ENCODE data around the gene CFAP221.
A peak's percentile ranks its signal among the peaks of the same experiment; 100 is the strongest.

Gene CFAP221

GRCh38 chr2:119702918-119703401, 158.7 kb downstream of the CFAP221 start:
- H3K36me3 Mint-ChIP-seq, result no peaks in the 10 kb centered on the region
- peak; percentile 94 to 97 for ATAC-seq (replicated peaks)
- peaks cover 0 to 13% of the 10 kb centered on the region in 2 donors for H3K27me3 Mint-ChIP-seq
- no peak overlapping the region for H3K27ac Mint-ChIP-seq
- peak; percentile 51 for DNase-seq
- H3K9me3 Mint-ChIP-seq, result peaks cover 3 to 4% of the 10 kb centered on the region in 2 donors
- no peak overlapping the region for H3K4me3 Mint-ChIP-seq
- peaks cover 3 to 7% of the 10 kb centered on the region in 2 donors for H3K4me1 Mint-ChIP-seq

DNA sequence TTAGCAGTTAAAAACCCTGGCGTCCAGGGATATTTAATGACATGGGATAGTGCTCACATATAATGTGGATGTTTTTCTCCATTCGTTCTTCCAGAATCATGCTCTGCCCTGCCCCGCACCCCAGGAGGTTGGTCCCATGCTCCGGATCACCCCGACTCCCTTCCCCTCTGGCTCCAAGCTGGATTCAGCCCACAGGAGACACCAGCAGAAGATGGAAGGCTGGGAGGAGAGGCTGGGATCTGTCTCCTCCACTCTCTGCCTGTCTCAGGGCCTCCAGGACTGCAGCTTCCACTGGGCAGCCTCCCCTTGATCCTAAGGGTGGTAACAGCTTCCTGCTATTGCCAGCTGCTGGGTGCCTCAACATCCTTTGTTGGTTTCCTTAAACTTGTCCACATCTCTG, 159.3 kb downstream of the CFAP221 start:
- DNase-seq, result no peak
- no peak overlapping the region for H3K27ac Mint-ChIP-seq
- peaks cover 3 to 4% of the 10 kb centered on the region in 2 donors for H3K9me3 Mint-ChIP-seq
- ATAC-seq (replicated peaks), result no peak
- no peak overlapping the region for H3K4me3 Mint-ChIP-seq
- H3K4me1 Mint-ChIP-seq, result peaks cover 3 to 7% of the 10 kb centered on the region in 2 donors
- H3K36me3 Mint-ChIP-seq, result no peaks in the 10 kb centered on the region
- H3K27me3 Mint-ChIP-seq, result peaks cover 0 to 13% of the 10 kb centered on the region in 2 donors

GRCh38 chr2:119704670-119705120, 160.4 kb downstream of the CFAP221 start:
- H3K4me1 Mint-ChIP-seq, result peaks cover 3 to 7% of the 10 kb centered on the region in 2 donors
- H3K4me3 Mint-ChIP-seq, result no peak overlapping the region
- ATAC-seq (replicated peaks) (no peak), DNase-seq (no peak)
- no peaks in the 10 kb centered on the region for H3K36me3 Mint-ChIP-seq
- peaks cover 0 to 9% of the 10 kb centered on the region in 2 donors for H3K27me3 Mint-ChIP-seq
- H3K9me3 Mint-ChIP-seq, result peaks cover 3 to 4% of the 10 kb centered on the region in 2 donors
- H3K27ac Mint-ChIP-seq, result no peak overlapping the region

- ATAC-seq (replicated peaks), result no peak
- Mint-ChIP-seq H3K36me3 (no peaks in the 10 kb centered on the region), H3K27ac (no peak overlapping the region), H3K4me3 (no peak overlapping the region), H3K4me1 (peaks cover 3 to 7% of the 10 kb centered on the region in 2 donors), H3K27me3 (peaks cover 0 to 5% of the 10 kb centered on the region in 2 donors), H3K9me3 (peaks cover 3 to 4% of the 10 kb centered on the region in 2 donors)
- no peak for DNase-seq
Measured at GRCh38 chr2:119706221-119706620, 162.0 kb downstream of the CFAP221 start.

Measured in stimulated activated naive B cell treated with anti-CD40 and anti-IgM and Interleukin-4, amounts not matched to agents 10 μg/mL and 1 μg/mL and 100 μg/mL, for 72 hours (primary cell).